Measurements from ENCODE around the gene KRTAP10-8. TPM values are rescaled to one million over a fixed set of nuclear protein-coding genes. Genes with fewer than 3 reads are reported as not detected.
"Not testable (repeated sequence)": the region's sequence is repeated elsewhere in the genome, so short reads cannot be mapped to it uniquely, and the experiment has no call there.

Gene KRTAP10-8
- total RNA-seq, 6 experiments from 2014 or later: not detected

DNA sequence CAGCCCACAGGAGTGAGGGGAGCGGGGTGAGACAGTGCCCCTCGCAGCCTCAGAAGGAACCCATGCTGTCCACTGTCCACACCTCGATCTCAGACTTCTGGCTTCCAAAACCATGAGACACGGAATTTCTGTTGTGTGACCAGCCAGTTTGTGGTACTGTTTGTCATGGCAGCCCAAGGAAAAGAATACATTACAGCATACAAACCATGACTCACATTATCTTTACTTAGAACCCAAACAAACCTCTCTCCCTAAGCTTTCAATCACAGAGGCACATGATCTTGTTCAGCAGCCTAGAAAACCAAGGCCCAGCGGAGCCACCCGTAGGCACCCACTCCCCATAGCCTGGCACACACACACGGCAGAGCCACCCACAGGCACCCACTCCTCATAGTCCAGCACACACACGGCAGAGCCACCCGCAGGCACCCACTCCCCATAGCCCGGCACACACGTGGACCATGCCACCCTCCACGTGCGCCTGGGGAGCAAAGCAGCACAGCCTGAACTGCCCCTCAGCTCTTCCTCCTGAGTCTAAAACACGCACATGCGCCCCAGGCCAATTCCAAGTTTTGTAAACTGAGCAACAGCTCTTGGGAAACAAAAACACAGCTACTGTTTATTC is 38.8 kb upstream of the KRTAP10-8 start:
- Mint-ChIP-seq H3K36me3 (ENCODE audit: low read depth) (peaks cover 11% of the 10 kb centered on the region; the same call in 1 of the 2 replicates), H3K4me3 (no peak overlapping the region), H3K4me1 (ENCODE audit: low read depth) (no peaks in the 10 kb centered on the region; the same call in 1 of the 2 replicates), H3K27me3 (ENCODE audit: insufficient read depth) (peaks cover 2% of the 10 kb centered on the region), H3K9me3 (peaks cover 64% of the 10 kb centered on the region), H3K27ac (no peak overlapping the region)
- no peak for TF ChIP-seq CTCF (IDR thresholded peaks at IDR 0.05)
- DNase-seq: peak; percentile 25

DNA sequence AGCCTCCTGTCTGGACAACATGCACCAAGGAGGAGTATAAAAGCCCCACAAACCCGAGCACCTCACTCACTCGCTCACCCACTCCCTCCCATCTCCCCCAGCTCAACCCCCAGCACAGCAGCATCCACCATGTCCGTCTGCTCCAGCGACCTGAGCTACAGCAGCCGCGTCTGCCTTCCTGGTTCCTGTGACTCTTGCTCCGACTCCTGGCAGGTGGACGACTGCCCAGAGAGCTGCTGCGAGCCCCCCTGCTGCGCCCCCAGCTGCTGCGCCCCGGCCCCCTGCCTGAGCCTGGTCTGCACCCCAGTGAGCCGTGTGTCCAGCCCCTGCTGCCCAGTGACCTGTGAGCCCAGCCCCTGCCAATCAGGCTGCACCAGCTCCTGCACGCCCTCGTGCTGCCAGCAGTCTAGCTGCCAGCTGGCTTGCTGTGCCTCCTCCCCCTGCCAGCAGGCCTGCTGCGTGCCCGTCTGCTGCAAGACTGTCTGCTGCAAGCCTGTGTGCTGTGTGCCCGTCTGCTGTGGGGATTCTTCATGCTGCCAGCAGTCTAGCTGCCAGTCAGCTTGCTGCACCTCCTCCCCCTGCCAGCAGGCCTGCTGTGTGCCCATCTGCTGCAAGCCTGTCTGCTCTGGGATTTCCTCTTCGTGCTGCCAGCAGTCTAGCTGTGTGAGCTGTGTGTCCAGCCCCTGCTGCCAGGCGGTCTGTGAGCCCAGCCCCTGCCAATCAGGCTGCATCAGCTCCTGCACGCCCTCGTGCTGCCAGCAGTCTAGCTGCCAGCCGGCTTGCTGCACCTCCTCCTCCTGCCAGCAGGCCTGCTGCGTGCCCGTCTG is 38.0 kb upstream of the KRTAP10-8 start, which contains the start of gene KRTAP10-4:
Gene KRTAP10-4, plus strand, starts transcription at position 100 of the 827 bp plus-strand sequence. Its CDS starts 30 bp downstream, at position 130.
- H3K4me3 Mint-ChIP-seq; H3K27me3 Mint-ChIP-seq (ENCODE audit: insufficient read depth); DNase-seq; H3K27ac Mint-ChIP-seq; H3K4me1 Mint-ChIP-seq (ENCODE audit: low read depth): not testable (repeated sequence)
- Mint-ChIP-seq H3K36me3 (ENCODE audit: low read depth) (peaks cover 11% of the 10 kb centered on the region; the same call in 1 of the 2 replicates), H3K9me3 (peaks cover 69% of the 10 kb centered on the region)

- peaks cover 66% of the 10 kb centered on the region for H3K9me3 Mint-ChIP-seq
- DNase-seq: no peak
- H3K4me1 Mint-ChIP-seq (ENCODE audit: low read depth): no peaks in the 10 kb centered on the region; the same call in 1 of the 2 replicates
- H3K4me3 Mint-ChIP-seq: no peak overlapping the region
- peaks cover 11% of the 10 kb centered on the region; the same call in 1 of the 2 replicates for H3K36me3 Mint-ChIP-seq (ENCODE audit: low read depth)
- TF ChIP-seq CTCF (IDR thresholded peaks at IDR 0.05): peak; percentile 33; the same call in 1 of the 2 replicates
- H3K27ac Mint-ChIP-seq: no peak overlapping the region
- peaks cover 2% of the 10 kb centered on the region for H3K27me3 Mint-ChIP-seq (ENCODE audit: insufficient read depth)
Observed at GRCh38 chr21:44574457-44575306, 37.2 kb upstream of the KRTAP10-8 start.

- no peak overlapping the region for H3K4me3 Mint-ChIP-seq
- no peak for DNase-seq
- H3K27me3 Mint-ChIP-seq (ENCODE audit: insufficient read depth): peaks cover 2% of the 10 kb centered on the region
- peaks cover 11% of the 10 kb centered on the region; the same call in 1 of the 2 replicates for H3K36me3 Mint-ChIP-seq (ENCODE audit: low read depth)
- no peaks in the 10 kb centered on the region; the same call in 1 of the 2 replicates for H3K4me1 Mint-ChIP-seq (ENCODE audit: low read depth)
- TF ChIP-seq CTCF (IDR thresholded peaks at IDR 0.05): no peak
- no peak overlapping the region for H3K27ac Mint-ChIP-seq
- peaks cover 67% of the 10 kb centered on the region for H3K9me3 Mint-ChIP-seq
Observed at GRCh38 chr21:44575307-44576024, 36.4 kb upstream of the KRTAP10-8 start.

DNA sequence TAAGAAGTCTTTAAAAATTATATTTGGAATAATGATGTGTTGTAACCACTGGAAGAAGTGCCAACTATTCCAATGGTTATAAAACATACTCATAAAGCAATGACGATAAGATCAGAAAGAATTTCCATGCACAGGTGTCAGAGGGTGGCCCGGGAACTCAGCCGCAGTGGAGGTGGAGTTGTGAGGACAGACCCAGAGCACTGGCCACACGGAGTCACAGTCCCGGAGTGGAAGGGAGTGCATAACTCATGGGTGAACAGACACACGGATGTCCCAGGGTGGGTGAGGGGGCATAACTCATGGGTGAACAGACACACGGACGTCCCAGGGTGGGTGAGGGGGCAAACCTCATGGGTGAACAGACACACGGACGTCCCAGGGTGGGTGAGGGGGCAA is 35.9 kb upstream of the KRTAP10-8 start:
- TF ChIP-seq CTCF (IDR thresholded peaks at IDR 0.05): no peak
- no peak overlapping the region for H3K4me3 Mint-ChIP-seq
- H3K27me3 Mint-ChIP-seq (ENCODE audit: insufficient read depth): peaks cover 2% of the 10 kb centered on the region
- peaks cover 11% of the 10 kb centered on the region; the same call in 1 of the 2 replicates for H3K36me3 Mint-ChIP-seq (ENCODE audit: low read depth)
- DNase-seq: no peak
- no peaks in the 10 kb centered on the region; the same call in 1 of the 2 replicates for H3K4me1 Mint-ChIP-seq (ENCODE audit: low read depth)
- H3K9me3 Mint-ChIP-seq: peaks cover 67% of the 10 kb centered on the region
- H3K27ac Mint-ChIP-seq: no peak overlapping the region
